ENCODE data around the gene SYNE2. TPM values are rescaled to one million over a fixed set of nuclear protein-coding genes. Genes with fewer than 3 reads are reported as not detected.

Gene SYNE2
- total RNA-seq, 4 donors from 2014 or later, result 212 to 378 (median 285) TPM

- no peak overlapping the region for H3K4me3 ChIP-seq
- H3K27me3 ChIP-seq, result no peaks in the 10 kb centered on the region
- H3K4me1 ChIP-seq, result peaks cover 3 to 46% (median 15%) of the 10 kb centered on the region in 4 donors
- H3K36me3 ChIP-seq, result no peaks in the 10 kb centered on the region
- peak overlapping the region in 2 of 4 donors; percentile 84 to 86 for H3K27ac ChIP-seq
- no peak for TF ChIP-seq CTCF (IDR thresholded peaks at IDR 0.05)
- no peak for TF ChIP-seq POLR2A (IDR thresholded peaks at IDR 0.05)
- peak; percentile 26 to 57 for TF ChIP-seq EP300 (IDR thresholded peaks at IDR 0.05)
- DNase-seq (ENCODE audit: low spot score in 2 of 2), result no peak
- WGBS, 2 donors, result 49 to 52% methylated on average over 2 of the region's 2 CpGs
- no peaks in the 10 kb centered on the region for H3K9me3 ChIP-seq
Observed at GRCh38 chr14:63875311-63875710, 22.5 kb downstream of the SYNE2 start.

- H3K27ac ChIP-seq, result peak overlapping the region in 2 of 4 donors; percentile 84 to 86
- H3K36me3 ChIP-seq, result no peaks in the 10 kb centered on the region
- 89 to 90% methylated on average over 3 of the region's 3 CpGs for WGBS, 2 donors
- no peaks in the 10 kb centered on the region for H3K27me3 ChIP-seq
- H3K4me3 ChIP-seq, result no peak overlapping the region
- TF ChIP-seq CTCF (IDR thresholded peaks at IDR 0.05) (no peak), POLR2A (IDR thresholded peaks at IDR 0.05) (no peak), EP300 (IDR thresholded peaks at IDR 0.05) (no peak)
- no peak for DNase-seq (ENCODE audit: low spot score in 2 of 2)
- H3K4me1 ChIP-seq, result peaks cover 3 to 46% (median 15%) of the 10 kb centered on the region in 4 donors
- H3K9me3 ChIP-seq, result no peaks in the 10 kb centered on the region
Observed at GRCh38 chr14:63877550-63877939, 24.7 kb downstream of the SYNE2 start.

GRCh38 chr14:63878052-63878451 lies 25.2 kb downstream of the SYNE2 start:
- H3K27me3 ChIP-seq, result no peaks in the 10 kb centered on the region
- peak overlapping the region in 2 of 4 donors; percentile 84 to 86 for H3K27ac ChIP-seq
- no peak overlapping the region for H3K4me3 ChIP-seq
- peaks cover 3 to 46% (median 15%) of the 10 kb centered on the region in 4 donors for H3K4me1 ChIP-seq
- TF ChIP-seq POLR2A (IDR thresholded peaks at IDR 0.05) (no peak), EP300 (IDR thresholded peaks at IDR 0.05) (no peak), CTCF (IDR thresholded peaks at IDR 0.05) (no peak)
- no peak for DNase-seq (ENCODE audit: low spot score in 2 of 2)
- 96 to 100% methylated on average over 3 of the region's 3 CpGs for WGBS, 2 donors
- no peaks in the 10 kb centered on the region for H3K9me3 ChIP-seq
- no peaks in the 10 kb centered on the region for H3K36me3 ChIP-seq

- no peaks in the 10 kb centered on the region for H3K9me3 ChIP-seq
- DNase-seq (ENCODE audit: low spot score in 2 of 2), result no peak
- H3K4me1 ChIP-seq, result peaks cover 3 to 42% (median 14%) of the 10 kb centered on the region in 4 donors
- TF ChIP-seq EP300 (IDR thresholded peaks at IDR 0.05), result no peak
- TF ChIP-seq CTCF (IDR thresholded peaks at IDR 0.05), result no peak
- TF ChIP-seq POLR2A (IDR thresholded peaks at IDR 0.05), result no peak
- peak overlapping the region in 2 of 4 donors; percentile 40 to 86 for H3K27ac ChIP-seq
- H3K27me3 ChIP-seq, result no peaks in the 10 kb centered on the region
- H3K4me3 ChIP-seq, result no peak overlapping the region
- WGBS, 2 donors, result 93 to 97% methylated on average over 4 of the region's 4 CpGs
- no peaks in the 10 kb centered on the region for H3K36me3 ChIP-seq
Observed at GRCh38 chr14:63878792-63879191, 26.0 kb downstream of the SYNE2 start.

DNA sequence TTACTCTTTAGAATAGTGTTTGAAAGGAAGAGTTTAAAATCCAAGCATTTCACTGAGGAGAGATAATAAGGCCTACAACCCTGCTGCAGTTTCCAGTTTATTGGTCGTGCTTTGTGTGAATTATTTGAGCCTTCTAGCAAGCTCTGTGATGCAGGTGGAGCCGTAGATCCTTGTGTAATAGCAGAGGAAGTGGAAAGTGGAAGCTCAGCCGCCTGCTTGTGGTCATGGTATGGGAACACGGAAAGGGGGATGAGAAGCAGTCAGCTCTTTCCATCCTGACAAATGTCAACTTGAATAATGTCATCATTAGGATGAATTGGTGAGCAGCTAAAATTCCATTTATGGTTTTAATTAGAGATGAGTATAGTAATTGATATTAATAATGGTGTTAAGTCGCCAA lies 29.1 kb downstream of the SYNE2 start:
- peaks cover 0 to 12% (median 8%) of the 10 kb centered on the region in 4 donors for H3K4me1 ChIP-seq
- TF ChIP-seq EP300 (IDR thresholded peaks at IDR 0.05), result no peak
- TF ChIP-seq CTCF (IDR thresholded peaks at IDR 0.05), result no peak
- no peak for TF ChIP-seq POLR2A (IDR thresholded peaks at IDR 0.05)
- H3K4me3 ChIP-seq, result no peak overlapping the region
- H3K27ac ChIP-seq, result no peak overlapping the region
- no peak for DNase-seq (ENCODE audit: low spot score in 2 of 2)
- H3K27me3 ChIP-seq, result no peaks in the 10 kb centered on the region
- 65 to 87% methylated on average over 5 of the region's 5 CpGs for WGBS, 2 donors
- no peaks in the 10 kb centered on the region for H3K9me3 ChIP-seq
- no peaks in the 10 kb centered on the region for H3K36me3 ChIP-seq
